GM12864 (cell line): ENCODE data around the gene CTSW.
A peak's percentile ranks its signal among the peaks of the same experiment; 100 is the strongest.

ENCODE experiments used
- DNase-seq: peaks from one replicate; pipeline ENCODE4 v3.0.0-alpha.2; 2011; ENCODE audit warnings: low read depth
- H3K4me3 ChIP-seq: 2 replicates; pipeline ENCODE4 v1.5.1; 2011; ENCODE audit warnings: mild to moderate bottlenecking, low read depth, low read length, control low read depth
- CTCF ChIP-seq: IDR thresholded peaks from 2 replicates; pipeline ENCODE4 v1.5.1; 2011; ENCODE audit warnings: low read depth, mild to moderate bottlenecking, moderate library complexity, low read length, control low read depth, inconsistent platforms; ENCODE audit errors: missing control alignments

CTSW gene

GRCh38 chr11:65857500-65857852 lies 22.2 kb upstream of the CTSW start:
- H3K4me3 ChIP-seq = peak overlapping the region; percentile 81
- TF ChIP-seq CTCF = no peak
- no peak for DNase-seq

- no peak for TF ChIP-seq CTCF
- H3K4me3 ChIP-seq = peak within 1 kb of the TSS; percentile 83
- peak; percentile 90 for DNase-seq
Observed at GRCh38 chr11:65857853-65858680, 21.6 kb upstream of the CTSW start, which contains the start of gene CFL1. Gene CFL1 (minus strand): TSS chr11:65858180. CDS start chr11:65858099, 81 bp downstream.

GRCh38 chr11:65858681-65859087 lies 21.0 kb upstream of the CTSW start:
- no peak for TF ChIP-seq CTCF
- H3K4me3 ChIP-seq = peak overlapping the region; percentile 83
- no peak for DNase-seq

- H3K4me3 ChIP-seq = peak overlapping the region; percentile 83
- no peak for TF ChIP-seq CTCF
- DNase-seq = peak; percentile 95
Observed at GRCh38 chr11:65859095-65859811, 20.4 kb upstream of the CTSW start.

GRCh38 chr11:65859812-65860277 lies 19.8 kb upstream of the CTSW start:
- DNase-seq = no peak
- peak overlapping the region; percentile 83 for H3K4me3 ChIP-seq
- no peak for TF ChIP-seq CTCF

- H3K4me3 ChIP-seq = peak within 1 kb of the TSS; percentile 83
- TF ChIP-seq CTCF = peak; percentile 85
- DNase-seq = peak; percentile 91
Observed at GRCh38 chr11:65860278-65861164, 19.1 kb upstream of the CTSW start, which contains the start of gene MUS81. Gene MUS81 (plus strand): TSS chr11:65860433. CDS start chr11:65860754, 321 bp downstream.
